HepG2 (cell line): Measurements from ENCODE around the gene LAMP2.

ENCODE experiments used
- CREB1 ChIP-seq, 2 experiments: fragments of 450-650 bp in 1 of 2; IDR thresholded peaks; 2 replicates each; pipeline ENCODE4 v1.6.1; 2016 to 2017; ENCODE audit warnings: control low read depth in 1 of 2, mild to moderate bottlenecking in 1 of 2, missing compliant biosample characterization in 1 of 2, missing genetic modification characterization in 1 of 2
- FOSL1 ChIP-seq: sonication (generic); formaldehyde crosslinking; IDR thresholded peaks from 2 replicates; pipeline ENCODE4 v1.9.0; 2021; ENCODE audit warnings: missing genetic modification reagents, borderline replicate concordance
- POLR2A ChIP-seq, 2 experiments: IDR thresholded peaks; 2 replicates each; pipeline ENCODE4 v1.6.1; 2011; ENCODE audit warnings: low read depth in 2 of 2, low read length in 2 of 2, mild to moderate bottlenecking in 1 of 2, moderate library complexity in 1 of 2; ENCODE audit not compliant: insufficient read depth in 1 of 2

DNA sequence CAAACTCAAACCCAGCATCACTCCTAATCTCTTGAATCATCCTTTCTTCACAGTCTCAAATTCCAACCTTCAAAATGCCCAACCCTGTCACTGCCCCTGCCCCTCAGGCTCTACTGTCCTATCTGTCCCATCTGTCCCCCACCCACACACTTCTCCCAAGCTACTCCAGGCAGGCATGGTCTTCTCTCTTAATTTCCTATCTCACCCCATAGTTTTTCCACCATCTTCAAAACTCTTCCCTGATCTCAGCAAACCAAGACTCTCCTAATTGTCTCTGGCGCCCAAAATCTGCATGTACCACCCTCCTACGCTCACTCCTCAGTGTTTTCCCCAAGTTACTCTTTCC is 644 bp downstream of the LAMP2 start:
- TF ChIP-seq POLR2A (IDR thresholded peaks at IDR 0.05; ENCODE audit: insufficient read depth in 1 of 2, low read depth in 2 of 2, low read length in 2 of 2) (no peak), CREB1 (IDR thresholded peaks at IDR 0.05) (no peak), CREB1 (CRISPR knock-in tag; IDR thresholded peaks at IDR 0.05) (no peak), FOSL1 (no peak)
